GM19238 (cell line): ENCODE results near the gene ITGA6.
"Not testable (repeated sequence)": the region's sequence is repeated elsewhere in the genome, so short reads cannot be mapped to it uniquely, and the experiment has no call there.

Experiments used
- DNase-seq: peaks from one replicate; pipeline ENCODE4 v3.0.0; 2011; ENCODE audit warnings: low spot score; ENCODE audit not compliant: insufficient read length

The ITGA6 gene

DNA sequence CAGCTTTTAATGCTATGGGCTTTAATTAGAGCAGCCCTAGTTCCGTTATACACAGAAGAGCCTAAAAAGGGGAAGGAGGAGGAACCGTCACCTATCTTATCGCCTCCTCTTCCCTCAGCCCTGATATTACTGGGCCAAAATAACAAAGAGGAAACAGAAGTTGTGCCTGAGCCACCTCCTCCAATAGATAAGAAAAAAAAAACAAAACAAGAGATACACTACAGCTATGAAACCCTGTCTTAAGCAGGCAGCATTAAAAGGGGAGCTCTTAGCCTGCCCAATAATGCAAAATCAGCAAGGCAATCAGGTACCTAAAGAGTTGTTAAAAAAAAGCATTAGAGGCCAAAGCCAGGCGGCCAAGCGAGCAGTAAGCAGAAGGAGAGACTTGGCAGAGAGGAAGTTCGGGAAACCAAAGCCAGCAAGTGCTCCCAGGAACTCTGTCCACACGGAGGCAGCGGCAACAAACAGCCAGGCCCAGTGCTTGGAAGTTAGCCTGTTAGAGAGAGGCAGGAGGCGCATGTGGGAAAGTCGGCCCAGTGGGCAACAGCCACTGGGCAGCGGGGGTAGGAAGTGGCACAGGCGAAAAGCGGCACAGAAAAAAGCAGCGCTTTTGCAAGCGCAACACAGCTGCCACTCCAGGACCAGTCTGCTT lies 86.7 kb downstream of the ITGA6 start:
- DNase-seq: no peak

DNA sequence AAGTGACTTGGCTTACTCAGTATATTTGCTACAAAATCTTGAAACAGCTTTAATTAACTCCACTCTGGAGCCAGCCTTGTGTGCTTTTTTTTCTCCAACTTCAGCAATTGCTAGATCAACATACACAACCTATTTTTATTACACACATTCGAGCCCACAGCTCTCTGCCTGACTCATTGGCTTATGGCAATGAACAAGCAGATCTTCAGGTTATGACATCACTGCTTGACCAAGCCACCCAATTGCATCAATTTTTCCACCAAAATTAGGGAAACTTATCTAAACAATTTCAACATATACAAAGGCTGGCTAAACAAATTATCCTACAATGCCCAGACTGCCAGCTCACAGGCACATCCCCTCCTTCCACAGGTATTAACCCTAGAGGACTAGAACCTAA lies 88.9 kb downstream of the ITGA6 start:
- DNase-seq: no peak

DNA sequence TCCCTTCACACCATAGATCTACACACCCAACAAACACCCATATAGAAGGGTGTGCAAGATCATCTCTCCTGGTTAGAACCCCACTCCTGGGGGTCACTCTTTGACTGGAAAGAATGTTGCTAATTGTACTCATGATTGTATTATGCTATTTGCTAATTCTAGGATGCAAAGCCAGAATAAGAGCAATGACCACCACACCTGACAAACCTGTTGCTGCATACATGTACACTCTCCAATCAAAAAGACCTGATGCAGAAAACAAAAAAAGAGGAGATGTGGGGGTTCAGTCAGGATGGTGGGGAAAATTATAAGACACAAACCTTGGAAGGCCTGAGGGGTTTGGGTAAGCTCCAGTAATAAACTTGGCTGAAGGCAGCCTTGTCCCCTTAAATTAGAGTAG lies 91.6 kb downstream of the ITGA6 start:
- DNase-seq: no peak

DNA sequence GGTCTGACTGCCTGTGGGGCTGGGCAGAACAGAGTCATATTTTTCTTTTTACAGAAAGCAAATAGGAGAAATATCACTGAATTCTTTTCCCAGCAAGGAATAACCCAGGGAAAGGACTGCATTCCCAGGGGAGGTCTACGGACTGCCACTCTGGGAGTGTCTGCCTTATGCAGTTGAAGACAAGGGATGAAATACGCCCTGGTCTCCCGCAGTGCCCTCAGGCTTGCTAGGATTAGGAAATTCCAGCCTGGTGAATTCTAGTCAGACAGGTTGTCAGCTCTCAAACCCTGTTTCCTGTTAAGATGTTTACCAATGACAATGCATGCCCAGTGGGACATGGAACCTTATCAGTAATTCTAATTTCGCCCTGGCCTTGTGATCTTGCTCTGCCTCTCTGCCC lies 98.2 kb downstream of the ITGA6 start:
- DNase-seq: no peak

DNA sequence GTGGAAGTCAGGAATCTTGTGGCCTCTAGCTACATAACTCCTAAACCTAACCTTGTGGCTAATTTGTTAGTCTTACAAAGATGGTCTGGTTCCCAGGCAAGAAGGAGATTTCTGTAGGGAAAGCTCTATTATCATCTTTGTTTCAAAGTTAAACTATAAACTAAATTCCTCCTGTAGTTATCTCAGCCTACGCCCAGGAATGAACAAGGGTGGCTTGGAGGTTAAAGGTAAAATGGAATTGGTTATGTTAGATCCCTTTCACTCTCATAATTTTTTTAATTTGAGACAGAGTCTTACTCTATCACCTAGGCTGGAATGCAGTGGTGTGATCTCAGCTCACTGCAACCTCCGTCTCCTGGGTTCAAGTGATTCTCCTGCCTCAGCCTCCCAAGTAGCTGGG lies 103.9 kb downstream of the ITGA6 start:
- DNase-seq: no peak

DNA sequence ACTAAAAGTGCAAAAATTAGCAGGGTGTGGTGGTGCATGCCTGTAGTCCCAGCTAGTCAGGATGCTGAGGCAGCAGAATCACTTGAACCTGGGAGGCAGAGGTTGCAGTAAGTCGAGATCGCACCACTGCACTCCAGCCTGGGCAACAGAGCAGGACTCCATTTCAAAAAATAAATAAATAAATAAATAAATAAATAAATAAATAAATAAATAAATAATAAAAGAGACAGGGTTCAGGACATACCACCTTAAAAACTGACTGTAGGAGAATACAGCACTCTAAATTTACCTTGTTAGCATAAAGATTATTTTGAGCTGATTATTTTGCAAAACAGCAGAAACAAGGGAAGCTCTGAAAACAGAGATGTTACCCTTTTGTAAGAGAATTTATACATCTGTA lies 105.1 kb downstream of the ITGA6 start:
- not testable (repeated sequence) for DNase-seq

DNA sequence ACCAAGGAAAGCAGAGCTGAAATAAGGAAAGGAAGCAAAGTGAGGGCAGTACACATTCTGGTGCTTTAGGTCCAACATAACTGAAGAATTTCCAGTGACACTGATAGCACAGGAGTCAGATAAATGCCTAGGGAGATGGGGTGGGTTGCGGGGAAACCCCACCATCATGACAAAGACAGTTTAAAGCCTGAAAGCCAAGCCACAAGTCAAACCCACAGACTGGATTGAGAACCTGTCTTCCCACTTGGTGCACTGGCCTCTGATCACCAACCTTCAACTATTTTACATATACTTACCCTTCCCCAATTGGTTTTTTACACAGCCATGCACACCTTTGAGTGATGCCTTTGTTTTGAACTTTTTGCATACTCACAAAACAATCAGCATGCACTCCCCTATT lies 106.3 kb downstream of the ITGA6 start:
- no peak for DNase-seq

DNA sequence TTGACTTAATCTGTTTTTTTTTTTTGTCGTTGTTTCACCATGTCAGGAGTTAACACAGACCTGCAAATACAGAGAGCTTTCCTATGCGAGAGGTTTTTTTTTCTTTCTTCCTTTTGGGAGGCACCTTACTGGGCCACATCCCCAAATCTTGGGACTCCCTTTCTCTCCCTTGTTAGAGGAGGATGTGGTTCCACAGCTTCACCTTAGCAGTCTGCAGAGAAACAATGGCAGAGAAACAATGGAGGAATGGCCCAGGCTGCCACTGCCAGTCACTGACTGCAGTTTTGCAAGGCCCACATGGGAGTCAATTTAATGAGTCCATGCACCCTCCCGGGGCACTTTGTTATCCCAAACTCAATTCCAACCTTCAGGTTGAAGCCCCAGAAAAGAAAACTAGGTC lies 107.7 kb downstream of the ITGA6 start:
- no peak for DNase-seq

DNA sequence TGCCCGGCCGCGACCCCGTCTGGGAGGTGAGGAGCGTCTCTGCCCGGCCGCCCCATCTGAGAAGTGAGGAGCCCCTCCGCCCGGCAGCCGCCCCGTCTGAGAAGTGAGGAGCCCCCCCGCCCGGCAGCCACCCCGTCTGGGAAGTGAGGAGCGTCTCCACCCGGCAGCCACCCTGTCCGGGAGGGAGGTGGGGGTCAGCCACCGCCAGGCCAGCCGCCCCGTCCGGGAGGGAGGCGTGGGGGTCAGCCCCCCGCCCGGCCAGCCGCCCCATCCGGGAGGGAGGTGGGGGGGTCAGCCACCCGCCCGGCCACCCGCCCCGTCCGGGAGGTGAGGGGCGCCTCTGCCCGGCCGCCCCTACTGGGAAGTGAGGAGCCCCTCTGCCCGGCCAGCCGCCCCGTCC lies 110.5 kb downstream of the ITGA6 start:
- not testable (repeated sequence) for DNase-seq

DNA sequence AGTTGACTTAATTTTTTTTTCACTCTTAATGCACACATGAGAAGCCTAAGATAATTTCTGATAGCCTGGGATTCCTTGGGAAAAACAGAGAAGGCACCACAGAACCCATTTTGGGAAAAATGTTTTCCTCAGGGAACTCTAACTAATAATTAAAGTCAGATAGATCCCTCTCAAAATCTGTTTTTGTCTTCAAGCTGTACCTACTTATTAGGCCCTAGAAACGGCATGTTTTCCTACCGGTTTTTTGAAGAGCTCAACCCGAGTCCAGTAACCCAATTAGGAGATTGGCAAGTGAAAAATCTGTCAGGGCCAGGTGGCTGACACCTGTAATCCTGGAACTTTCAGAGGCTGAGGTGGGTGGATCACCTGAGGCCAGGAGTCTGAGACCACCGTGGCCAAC lies 112.4 kb downstream of the ITGA6 start:
- DNase-seq: no peak

DNA sequence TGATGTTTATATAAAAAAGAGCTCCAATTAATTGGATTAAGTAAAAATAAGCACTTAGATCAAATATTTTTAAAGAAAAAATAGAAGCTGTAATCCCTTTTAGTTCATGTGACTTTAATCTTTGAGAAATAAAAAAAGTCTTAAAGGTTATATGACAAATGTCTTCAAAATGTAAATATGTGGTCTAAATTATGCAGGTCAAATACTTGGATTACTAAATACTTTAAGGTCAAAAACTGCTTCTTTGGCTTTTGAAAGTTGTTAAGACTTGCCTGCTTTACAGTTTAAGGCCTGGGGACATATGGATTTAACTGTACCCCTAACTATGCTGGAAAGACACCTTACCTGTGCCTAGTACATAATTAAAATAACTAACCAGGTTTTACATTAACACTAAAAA lies 113.0 kb downstream of the ITGA6 start:
- DNase-seq: no peak

DNA sequence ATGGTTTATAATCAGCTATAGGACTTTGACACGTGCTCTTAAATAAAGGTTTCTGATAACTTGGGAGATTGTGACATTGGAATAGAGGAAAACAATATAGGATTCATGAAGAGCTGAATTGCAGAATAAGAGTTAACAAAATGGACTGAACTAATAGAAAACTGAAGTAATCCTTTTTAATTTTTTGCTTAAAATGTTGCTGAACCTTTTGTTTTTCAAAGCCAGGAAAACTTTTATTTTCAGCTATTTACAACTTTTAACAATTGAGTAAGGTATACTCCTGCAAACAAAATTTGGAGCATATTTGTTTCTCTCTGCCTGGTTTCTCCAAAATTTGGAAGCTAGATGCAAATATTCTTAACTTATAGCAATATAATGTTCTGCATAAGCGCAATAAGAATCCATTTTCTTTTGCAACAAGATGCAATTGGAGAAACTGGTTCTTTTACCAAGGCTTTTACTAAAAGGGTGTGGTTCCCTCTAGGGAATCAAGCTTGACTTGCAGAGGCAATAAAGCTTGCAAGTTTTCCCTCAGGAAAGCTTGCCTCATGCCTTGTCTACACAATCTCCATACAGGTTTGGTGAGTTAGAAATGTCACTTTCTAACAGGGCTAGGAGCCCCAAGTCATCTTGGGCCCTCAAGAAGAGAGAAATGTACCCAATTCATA lies 118.2 kb downstream of the ITGA6 start:
- DNase-seq: no peak

DNA sequence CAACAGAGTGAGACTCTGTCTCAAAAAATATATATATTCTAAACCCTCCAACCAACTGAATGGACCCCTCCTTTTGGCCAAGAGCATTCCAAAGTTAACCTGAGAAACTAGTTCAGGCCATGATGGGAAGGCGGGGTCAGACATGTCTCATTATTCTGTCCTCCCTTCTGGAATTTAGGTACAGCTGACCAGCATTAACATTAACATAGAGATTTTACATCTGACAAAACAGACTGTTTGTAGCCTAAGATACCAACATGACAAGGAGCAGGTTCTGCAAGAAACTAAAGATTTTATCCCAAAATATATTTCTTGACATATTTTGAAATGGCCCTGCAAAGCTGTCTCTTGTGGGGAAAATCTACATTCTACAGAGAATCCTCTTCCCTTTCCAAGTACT lies 121.7 kb downstream of the ITGA6 start:
- no peak for DNase-seq

DNA sequence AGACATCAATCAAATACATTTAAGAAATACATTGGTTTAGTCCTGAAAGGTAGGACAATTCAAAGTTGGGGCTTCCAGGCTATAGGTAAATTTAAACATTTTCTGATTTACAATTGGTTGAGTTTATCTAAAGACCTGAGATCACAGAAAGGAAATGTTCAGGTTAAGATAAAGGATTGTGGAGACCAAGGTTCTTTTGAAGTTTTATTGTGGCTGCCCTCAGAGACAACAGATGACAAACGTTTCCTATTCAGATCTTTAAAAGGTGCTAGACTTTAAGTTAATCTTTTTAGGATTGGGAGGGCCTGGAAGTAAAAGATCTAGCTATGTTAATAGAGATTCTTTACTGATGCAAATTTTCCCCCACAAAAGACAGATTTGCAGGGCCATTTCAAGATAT lies 122.4 kb downstream of the ITGA6 start:
- not testable (repeated sequence) for DNase-seq

DNA sequence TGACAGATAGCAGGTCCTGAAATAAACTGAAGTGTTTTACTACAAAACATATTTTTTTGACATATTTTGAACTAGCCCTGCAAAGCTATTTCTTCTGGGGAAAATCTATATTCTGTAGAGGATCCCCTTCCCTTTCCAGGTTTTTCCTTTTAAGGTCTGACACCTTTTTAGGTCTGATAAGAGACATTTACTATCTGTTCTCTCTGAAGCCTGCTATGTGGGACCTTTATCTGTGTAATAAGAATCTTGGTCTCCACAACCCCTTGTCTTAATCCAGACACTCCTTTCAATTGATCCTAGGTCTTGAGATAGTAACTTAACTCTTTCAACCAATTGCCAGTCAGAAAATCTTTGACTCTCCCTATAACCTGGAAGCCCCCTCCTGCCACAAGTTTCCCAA lies 123.0 kb downstream of the ITGA6 start:
- DNase-seq: no peak

DNA sequence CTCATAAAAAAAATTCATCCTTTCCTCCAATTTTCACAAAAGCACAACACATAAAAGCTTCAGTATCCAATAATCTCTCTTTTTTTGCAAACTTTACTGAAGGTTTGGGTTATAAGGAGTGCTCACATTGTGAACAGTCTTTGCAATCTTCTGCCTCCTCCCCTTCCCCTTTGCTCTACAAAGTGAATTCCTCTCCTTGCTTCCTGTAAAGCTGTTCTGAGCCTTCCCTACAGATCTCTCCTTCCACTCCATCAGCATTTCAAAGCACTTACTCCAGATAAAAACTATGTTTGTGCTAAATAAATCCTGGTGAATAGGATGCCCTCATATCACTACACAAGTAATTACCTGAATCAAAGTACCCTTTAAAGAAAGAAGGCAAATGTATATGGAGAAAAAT lies 123.9 kb downstream of the ITGA6 start:
- DNase-seq: no peak

DNA sequence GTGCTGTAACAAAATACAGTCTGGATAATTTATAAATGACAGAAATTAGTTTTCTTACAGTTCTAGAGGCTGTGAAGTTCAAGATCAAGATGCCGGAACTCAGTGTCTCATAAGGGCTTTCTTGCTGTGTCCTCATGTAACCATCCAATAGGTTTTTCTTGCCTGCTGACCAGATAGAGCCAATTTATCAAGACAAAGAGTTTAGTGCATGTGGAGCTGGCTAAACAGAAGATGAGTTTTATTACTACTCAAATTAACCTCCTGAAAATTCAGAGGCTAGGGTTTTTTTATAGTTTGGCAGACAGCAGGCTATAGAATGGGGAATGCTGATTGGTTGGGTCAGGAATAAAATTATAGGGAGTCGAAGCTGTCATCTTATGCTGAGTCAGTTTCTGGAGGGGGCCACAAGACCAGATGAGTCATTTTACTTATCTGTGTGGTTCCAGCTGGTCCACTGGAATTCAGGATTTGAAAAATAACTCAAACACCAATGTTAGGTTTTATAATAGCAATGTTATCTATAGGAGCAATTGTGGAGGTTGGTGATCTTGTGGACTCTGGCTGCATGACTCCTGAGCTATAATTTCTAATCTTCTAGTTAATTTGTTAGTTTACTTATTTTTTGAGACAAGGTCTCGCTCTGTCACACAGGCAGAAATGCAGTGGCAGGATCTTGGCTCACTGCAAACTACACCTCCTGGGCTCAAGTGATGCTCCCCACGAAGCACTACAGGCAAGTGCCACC lies 125.3 kb downstream of the ITGA6 start:
- no peak for DNase-seq

DNA sequence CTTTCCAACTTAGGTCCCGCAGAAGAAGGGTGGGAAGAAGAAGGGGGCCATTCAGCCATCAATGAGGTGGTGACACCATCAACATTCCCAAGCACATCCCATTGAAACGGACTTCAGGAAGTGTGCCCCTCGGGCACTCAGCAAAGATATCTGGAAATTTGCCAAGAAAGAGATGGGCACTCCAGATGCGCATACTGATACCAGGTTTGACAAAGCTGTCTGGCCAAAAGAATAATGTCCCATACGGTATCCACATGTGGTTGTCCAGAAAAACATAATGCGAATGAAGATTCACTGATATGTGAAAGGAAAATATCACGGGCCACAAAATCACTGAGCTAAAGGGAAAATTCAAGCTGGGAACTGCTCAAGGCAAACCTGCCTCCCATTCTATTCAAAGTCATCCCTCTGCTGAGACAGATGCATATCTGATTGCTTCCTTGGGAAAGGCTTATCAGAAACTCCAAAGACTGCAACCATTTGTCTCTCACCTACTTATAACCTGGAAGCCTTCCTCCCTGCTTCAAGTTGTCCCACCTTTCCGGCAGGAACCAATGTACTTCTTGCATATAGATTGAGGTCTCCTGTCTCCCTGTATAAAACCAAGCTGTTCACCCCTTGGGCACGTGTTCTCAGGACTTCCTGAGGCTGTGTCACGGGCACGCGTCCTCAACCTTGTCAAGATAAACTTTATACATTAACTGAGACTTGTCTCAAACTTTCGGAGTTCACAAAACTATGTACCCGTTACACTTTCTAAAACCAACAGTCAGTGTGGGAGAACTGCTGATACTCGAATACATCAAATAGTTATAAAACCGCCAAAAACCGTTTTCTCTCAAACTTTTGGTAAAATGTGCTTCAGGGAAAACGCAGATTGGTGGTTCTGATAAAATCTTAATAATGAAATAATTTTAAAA lies 127.2 kb downstream of the ITGA6 start:
- no peak for DNase-seq

DNA sequence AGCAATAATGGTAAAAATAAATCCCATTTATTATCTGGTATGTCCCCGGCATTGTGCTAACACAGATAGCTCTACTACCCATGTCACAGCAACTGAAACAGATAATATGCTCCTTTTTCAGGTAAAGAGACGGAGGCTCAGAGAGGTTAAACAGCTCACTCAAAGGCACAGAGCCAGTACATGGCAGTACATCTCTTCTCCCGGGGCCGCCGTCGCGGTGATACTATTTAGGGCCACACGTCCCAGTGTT lies 127.8 kb downstream of the ITGA6 start:
- DNase-seq: no peak
